Heart left ventricle (tissue), 16 donors: ENCODE measurements around the gene CELA3A. TPM values are rescaled to one million over a fixed set of nuclear protein-coding genes. Genes with fewer than 3 reads are reported as not detected.
"Not testable (repeated sequence)": the region's sequence is repeated elsewhere in the genome, so short reads cannot be mapped to it uniquely, and the experiment has no call there.

ENCODE experiments used
- ATAC-seq, 4 donors: fragments of 200-7000 bp; cut with Tn5 transposase; one replicate each; pipeline ENCODE4 v1.9.1; 2020 to 2022; ENCODE audit warnings: moderate library complexity in 4 of 4, mild to moderate bottlenecking in 3 of 4, moderate number of reproducible peaks in 1 of 4
- DNase-seq, 5 donors: peaks; one replicate each; pipeline ENCODE4 v3.0.0-alpha.2; 2020
- H3K27ac ChIP-seq, 12 donors: fragments of 200-600 bp; sonication (generic) in 4 of 12; one replicate each; pipeline versions ENCODE4 v1.5.0 to v1.8.0; 2016 to 2022; ENCODE audit warnings: mild to moderate bottlenecking in 2 of 12
- H3K27me3 ChIP-seq, 9 donors: fragments of 200-600 bp; sonication (generic) in 2 of 9; one replicate each; pipeline versions ENCODE4 v1.5.1 to v1.8.0; 2016 to 2022; ENCODE audit warnings: mild to moderate bottlenecking in 3 of 9
- H3K36me3 ChIP-seq, 9 donors: fragments of 200-600 bp; sonication (generic) in 2 of 9; one replicate each; pipeline versions ENCODE4 v1.5.0 to v1.8.0; 2018 to 2022; ENCODE audit warnings: mild to moderate bottlenecking in 2 of 9
- H3K4me1 ChIP-seq, 12 donors: fragments of 200-600 bp; sonication (generic) in 4 of 12; one replicate each; pipeline versions ENCODE4 v1.5.0 to v1.8.0; 2016 to 2022; ENCODE audit warnings: mild to moderate bottlenecking in 3 of 12
- H3K4me3 ChIP-seq, 12 donors: fragments of 200-600 bp; sonication (generic) in 4 of 12; one replicate each; pipeline versions ENCODE4 v1.5.0 to v1.8.0; 2017 to 2022; ENCODE audit warnings: mild to moderate bottlenecking in 9 of 12, moderate library complexity in 4 of 12
- H3K9me3 ChIP-seq, 12 donors: fragments of 200-600 bp; sonication (generic) in 4 of 12; one replicate each; pipeline versions ENCODE4 v1.5.0 to v1.8.0; 2016 to 2022; ENCODE audit warnings: mild to moderate bottlenecking in 1 of 12
- POLR2A ChIP-seq, 2 donors: fragments of 450-650 bp; IDR thresholded peaks; one replicate each; pipeline ENCODE4 v1.6.1; 2017; ENCODE audit warnings: antibody characterized with exemption in 2 of 2, mild to moderate bottlenecking in 2 of 2, moderate library complexity in 2 of 2
- WGBS, 4 donors: extraction: QIAGEN DNeasy Blood & Tissue Kit in 2 of 4; methylation state at CpG; one replicate each; pipeline versions ENCODE4 v1.1.5 to v1.1.7; 2013 to 2018; 5-methylcytosine and 5-hydroxymethylcytosine counted together
- intact Hi-C, 10 donors: fragments of 100-400 bp; cut with DNase I; formaldehyde crosslinking; loops; one replicate each; pipeline versions ENCODE4 v1.11.1 to v1.14.2; 2022
- polyA plus RNA-seq, 2 donors: library from polyadenylated mRNA; stranded (reverse); fragments of 200-250 nt; gene quantifications; one replicate each; pipeline ENCODE4 v1.2.3, GENCODE V29; 2013
- total RNA-seq, 9 donors: library from RNA; depleted of rRNA in 2 of 9; stranded (reverse); fragments of >200 nt in 2 of 9; fragmentation: NEBNext Ultra II Directional in 3 of 9; extraction: Animal tissue kit (Norgen Biotek cat#: 25700) in 3 of 9; gene quantifications; one replicate each; pipeline versions ENCODE4 v1.1.0 to v1.2.4, GENCODE V29; 2016 to 2023
- TF ChIP-seq, protein P1 (sequence below), 12 donors: fragments of 200-600 bp; sonication (generic) in 4 of 12; IDR thresholded peaks; one replicate each; pipeline versions ENCODE4 v1.5.0 to v1.8.0; 2018 to 2022; ENCODE audit warnings: antibody characterized with exemption in 12 of 12, mild to moderate bottlenecking in 5 of 12
- donor health status: ischemic (EF 13 %, LVEDD 7.1; RV severe dilation, severe dysfunction).
- donor health status: healthy with polysubstance abuse.
- donor health status: DM: no; HTN: yes; CAD: no.
- donor health status: DM: no; HTN: no; CAD: no.
- donor health status: ischemic (EF 25% LVEDD 6.9; RV normal size, moderate dysfunction).
- donor health status: ischemic (EF 25% LVEDD 5.7; RV mildly dilated, moderate dysfunction).
- donor health status: healthy.
- donor health status: DM: yes; HTN: yes; CAD: no.
- donor health status: ischemic (EF 35%, LVEDD 5.7; RV mildly dilated, moderate dysfunction).
- donor health status: nonischemic (EF 11% LVEDD 7.7; RV severe dilation, severe dysfunction).
- donor health status: DM: yes; HTN: yes; CAD: no.
- donor health status: PGD.
- donor health status: ischemic (EF 29% LVEDD 5.4; RV normal size, mild dysfunction).
- donor health status: nonischemic (EF 23%, LVEDD 6.1; RV moderate dilation, normal function).

The CELA3A gene
- total and polyA plus RNA-seq, 11 donors = 0.68 to 4.8 (median 3.1) TPM; not detected in 6

GRCh38 chr1:22031214-22031962, 29.9 kb downstream of the CELA3A start:
- Histone ChIP-seq H3K27ac (peak overlapping the region; percentile 4 to 87 (median 58)), H3K27me3 (no peaks in the 10 kb centered on the region), H3K4me1 (peaks cover 0 to 20% (median 2%) of the 10 kb centered on the region in 12 donors), H3K9me3 (no peaks in the 10 kb centered on the region), H3K36me3 (peaks cover 0 to 19% (median 0%) of the 10 kb centered on the region in 9 donors), H3K4me3 (no peak overlapping the region)
- DNase-seq (peak in 4 of 5 donors; percentile 30 to 62 (median 48)), ATAC-seq (peak; percentile 76 to 95 (median 90))
- intact Hi-C loops = no loop called here
- TF ChIP-seq POLR2A (IDR thresholded peaks at IDR 0.05) = peak in 1 of 2 donors; percentile 34
- TF ChIP-seq, protein P1, sequence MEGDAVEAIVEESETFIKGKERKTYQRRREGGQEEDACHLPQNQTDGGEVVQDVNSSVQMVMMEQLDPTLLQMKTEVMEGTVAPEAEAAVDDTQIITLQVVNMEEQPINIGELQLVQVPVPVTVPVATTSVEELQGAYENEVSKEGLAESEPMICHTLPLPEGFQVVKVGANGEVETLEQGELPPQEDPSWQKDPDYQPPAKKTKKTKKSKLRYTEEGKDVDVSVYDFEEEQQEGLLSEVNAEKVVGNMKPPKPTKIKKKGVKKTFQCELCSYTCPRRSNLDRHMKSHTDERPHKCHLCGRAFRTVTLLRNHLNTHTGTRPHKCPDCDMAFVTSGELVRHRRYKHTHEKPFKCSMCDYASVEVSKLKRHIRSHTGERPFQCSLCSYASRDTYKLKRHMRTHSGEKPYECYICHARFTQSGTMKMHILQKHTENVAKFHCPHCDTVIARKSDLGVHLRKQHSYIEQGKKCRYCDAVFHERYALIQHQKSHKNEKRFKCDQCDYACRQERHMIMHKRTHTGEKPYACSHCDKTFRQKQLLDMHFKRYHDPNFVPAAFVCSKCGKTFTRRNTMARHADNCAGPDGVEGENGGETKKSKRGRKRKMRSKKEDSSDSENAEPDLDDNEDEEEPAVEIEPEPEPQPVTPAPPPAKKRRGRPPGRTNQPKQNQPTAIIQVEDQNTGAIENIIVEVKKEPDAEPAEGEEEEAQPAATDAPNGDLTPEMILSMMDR (IDR thresholded peaks at IDR 0.05) = no peak
- 46 to 69% (median 54%) methylated on average over 7 to 8 of the region's 8 CpGs for WGBS, 4 donors

DNA sequence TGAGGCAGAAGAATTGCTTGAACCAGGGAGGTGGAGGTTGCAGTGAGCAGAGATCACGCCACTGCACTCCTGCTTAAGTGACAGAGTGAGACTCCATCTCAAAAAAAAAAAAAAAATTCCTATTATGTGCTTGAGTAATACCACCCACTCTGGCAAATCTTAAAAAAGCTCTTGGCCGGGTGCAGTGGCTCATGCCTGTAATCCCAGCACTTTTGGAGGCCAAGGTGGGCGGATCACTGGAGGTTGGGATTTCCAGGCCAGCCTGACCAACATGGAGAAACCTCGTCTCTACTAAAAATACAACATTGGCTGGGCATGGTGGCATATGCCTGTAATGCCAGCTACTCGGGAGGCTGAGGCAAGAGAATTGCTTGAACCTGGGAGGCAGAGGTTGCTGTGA, 33.4 kb downstream of the CELA3A start:
- DNase-seq, H3K27me3 ChIP-seq, ATAC-seq, H3K4me3 ChIP-seq, intact Hi-C loops, H3K9me3 ChIP-seq, H3K27ac ChIP-seq: not testable (repeated sequence)
- Histone ChIP-seq H3K4me1 (peaks cover 0 to 33% (median 8%) of the 10 kb centered on the region in 12 donors), H3K36me3 (peaks cover 0 to 12% (median 0%) of the 10 kb centered on the region in 9 donors)
- 67 to 84% (median 80%) methylated on average over 5 of the region's 5 CpGs for WGBS, 4 donors

GRCh38 chr1:22037520-22037919, 36.1 kb downstream of the CELA3A start:
- Histone ChIP-seq H3K27me3 (no peaks in the 10 kb centered on the region), H3K9me3 (no peaks in the 10 kb centered on the region), H3K36me3 (no peaks in the 10 kb centered on the region), H3K27ac (peak overlapping the region in 2 of 12 donors; percentile 39 to 90), H3K4me1 (peaks cover 0 to 38% (median 12%) of the 10 kb centered on the region in 12 donors), H3K4me3 (no peak overlapping the region)
- TF ChIP-seq POLR2A (IDR thresholded peaks at IDR 0.05) = no peak
- TF ChIP-seq, protein P1 (IDR thresholded peaks at IDR 0.05) = no peak
- no peak for DNase-seq
- WGBS, 4 donors = 67 to 81% (median 70%) methylated on average over 7 of the region's 7 CpGs
- ATAC-seq = no peak
- intact Hi-C loops = no loop called here

DNA sequence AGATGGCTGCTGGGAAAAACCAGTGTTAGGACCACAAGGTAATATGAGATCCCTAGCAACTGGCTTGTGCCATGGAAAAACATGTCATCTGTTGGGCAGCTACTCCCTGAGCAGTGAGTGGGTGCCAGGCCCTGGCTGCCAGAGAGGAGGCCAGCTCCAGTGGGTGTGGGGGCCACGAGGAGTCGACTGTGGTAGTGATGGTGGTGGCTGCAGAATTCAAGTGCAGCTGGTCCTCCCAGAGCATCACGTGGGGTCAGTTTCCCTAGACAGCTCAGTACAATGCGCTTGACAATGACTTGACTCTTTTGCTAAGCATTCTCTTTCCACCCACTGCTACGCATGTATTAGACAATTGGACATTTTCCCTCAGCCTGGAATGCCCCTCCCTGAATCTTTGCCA, 36.6 kb downstream of the CELA3A start:
- no peaks in the 10 kb centered on the region for H3K9me3 ChIP-seq
- peak in 2 of 5 donors; percentile 64 to 65 for DNase-seq
- H3K4me3 ChIP-seq = no peak overlapping the region
- peak overlapping the region in 2 of 12 donors; percentile 39 to 90 for H3K27ac ChIP-seq
- H3K4me1 ChIP-seq = peaks cover 0 to 38% (median 12%) of the 10 kb centered on the region in 12 donors
- 73 to 84% (median 79%) methylated on average over 5 of the region's 5 CpGs for WGBS, 4 donors
- intact Hi-C loops = no loop called here
- ATAC-seq = peak; percentile 68 to 87 (median 78)
- no peaks in the 10 kb centered on the region for H3K36me3 ChIP-seq
- H3K27me3 ChIP-seq = no peaks in the 10 kb centered on the region
- TF ChIP-seq, protein P1 (IDR thresholded peaks at IDR 0.05) = no peak
- TF ChIP-seq POLR2A (IDR thresholded peaks at IDR 0.05) = no peak
